Spleen (tissue), 11 donors: Measurements from ENCODE around the gene DES. TPM values are rescaled to one million over a fixed set of nuclear protein-coding genes. Genes with fewer than 3 reads are reported as not detected.

Source experiments
- DNase-seq: peaks from one replicate; pipeline ENCODE4 v3.0.0-alpha.2; 2020
- H3K27ac ChIP-seq, 8 donors: fragments of 200-600 bp; sonication (generic) in 7 of 8; 1 replicate in 4 of 8; 2 replicates in 4 of 8; pipeline versions ENCODE4 v1.5.0 to v1.8.0; 2016 to 2021; ENCODE audit warnings: inconsistent platforms in 4 of 8, mild to moderate bottlenecking in 4 of 8, moderate library complexity in 1 of 8
- H3K27me3 ChIP-seq, 7 donors: fragments of 200-600 bp; sonication (generic) in 6 of 7; replicated peaks in 1 of 7; 1 replicate in 4 of 7; 2 replicates in 3 of 7; pipeline versions ENCODE4 v1.5.0 to v1.8.0; 2016 to 2021; ENCODE audit warnings: inconsistent platforms in 3 of 7, mild to moderate bottlenecking in 1 of 7
- H3K36me3 ChIP-seq, 6 donors: fragments of 200-600 bp; sonication (generic) in 5 of 6; 1 replicate in 4 of 6; 2 replicates in 2 of 6; pipeline versions ENCODE4 v1.5.0 to v1.8.0; 2016 to 2021; ENCODE audit warnings: inconsistent platforms in 2 of 6
- H3K4me1 ChIP-seq, 6 donors: fragments of 200-600 bp; sonication (generic) in 5 of 6; 1 replicate in 3 of 6; 2 replicates in 3 of 6; pipeline versions ENCODE4 v1.5.0 to v1.8.0; 2016 to 2021; ENCODE audit warnings: inconsistent platforms in 3 of 6
- H3K4me3 ChIP-seq, 8 donors: fragments of 200-600 bp; sonication (generic) in 7 of 8; 1 replicate in 4 of 8; 2 replicates in 4 of 8; pipeline versions ENCODE4 v1.5.0 to v1.8.0; 2016 to 2021; ENCODE audit warnings: inconsistent platforms in 4 of 8, mild to moderate bottlenecking in 4 of 8, moderate library complexity in 2 of 8
- H3K9me3 ChIP-seq, 8 donors: fragments of 200-600 bp; sonication (generic) in 7 of 8; 1 replicate in 4 of 8; 2 replicates in 4 of 8; pipeline versions ENCODE4 v1.5.0 to v1.8.0; 2016 to 2021; ENCODE audit warnings: inconsistent platforms in 4 of 8
- POLR2A ChIP-seq, 3 donors: fragments of 450-650 bp; IDR thresholded peaks; one replicate each; pipeline ENCODE4 v1.5.1; 2017; ENCODE audit warnings: antibody characterized with exemption in 3 of 3, mild to moderate bottlenecking in 1 of 3
- POLR2AphosphoS5 ChIP-seq, 3 donors: sonication (generic); formaldehyde crosslinking; IDR thresholded peaks; one replicate each; pipeline ENCODE4 v1.5.1; 2017; ENCODE audit warnings: antibody characterized with exemption in 3 of 3
- WGBS, 5 donors: extraction: QIAGEN DNeasy Blood & Tissue Kit in 3 of 5; methylation state at CpG; one replicate each; pipeline versions ENCODE4 v1.1.5 to v1.1.7; 2013 to 2018; 5-methylcytosine and 5-hydroxymethylcytosine counted together
- intact Hi-C: fragments of 100-400 bp; cut with DNase I; formaldehyde crosslinking; loops from one replicate; pipeline ENCODE4 v1.15.0; 2023; ENCODE audit warnings: low total_unique reads
- polyA plus RNA-seq, 3 donors: library from polyadenylated mRNA; stranded (reverse); fragments of 200-250 nt; gene quantifications; one replicate each; pipeline ENCODE4 v1.2.1, GENCODE V29; 2013
- total RNA-seq, 7 donors: library from RNA; depleted of rRNA in 3 of 7; stranded (reverse); fragments of >200 nt in 3 of 7; fragmentation: NEBNext Ultra II Directional in 4 of 7; extraction: Animal tissue kit (Norgen Biotek cat#: 25700) in 4 of 7; gene quantifications; one replicate each; pipeline versions ENCODE4 v1.1.0 to v1.2.1, GENCODE V29; 2016 to 2021
- TF ChIP-seq, protein P1 (sequence below), 11 experiments: fragments of 200-600 bp in 7 of 11; fragments of 450-650 bp in 4 of 11; sonication (generic) in 4 of 11; IDR thresholded peaks in 8 of 11; conservative IDR thresholded peaks in 3 of 11; 1 replicate in 7 of 11; 2 replicates in 4 of 11; pipeline versions ENCODE4 v1.4.0 to v1.8.0; 2016 to 2021; ENCODE audit warnings: antibody characterized with exemption in 11 of 11, inconsistent platforms in 4 of 11, mild to moderate bottlenecking in 1 of 11
- donor health status: healthy with polysubstance abuse.
- donor health status: DM: no; HTN: no; CAD: no; lungs with moderate emphysema.
- donor health status: DM: no; HTN: no; CAD: no.
- donor health status: Bipolar disorder and iron deficiency.
- donor health status: healthy.
- donor health status: DM: no; HTN: no; CAD: no.
- donor health status: DM: yes; HTN: yes; CAD: no.

Gene DES
- total and polyA plus RNA-seq, 10 donors = 4.3 to 24.7 (median 11.7) TPM

DNA sequence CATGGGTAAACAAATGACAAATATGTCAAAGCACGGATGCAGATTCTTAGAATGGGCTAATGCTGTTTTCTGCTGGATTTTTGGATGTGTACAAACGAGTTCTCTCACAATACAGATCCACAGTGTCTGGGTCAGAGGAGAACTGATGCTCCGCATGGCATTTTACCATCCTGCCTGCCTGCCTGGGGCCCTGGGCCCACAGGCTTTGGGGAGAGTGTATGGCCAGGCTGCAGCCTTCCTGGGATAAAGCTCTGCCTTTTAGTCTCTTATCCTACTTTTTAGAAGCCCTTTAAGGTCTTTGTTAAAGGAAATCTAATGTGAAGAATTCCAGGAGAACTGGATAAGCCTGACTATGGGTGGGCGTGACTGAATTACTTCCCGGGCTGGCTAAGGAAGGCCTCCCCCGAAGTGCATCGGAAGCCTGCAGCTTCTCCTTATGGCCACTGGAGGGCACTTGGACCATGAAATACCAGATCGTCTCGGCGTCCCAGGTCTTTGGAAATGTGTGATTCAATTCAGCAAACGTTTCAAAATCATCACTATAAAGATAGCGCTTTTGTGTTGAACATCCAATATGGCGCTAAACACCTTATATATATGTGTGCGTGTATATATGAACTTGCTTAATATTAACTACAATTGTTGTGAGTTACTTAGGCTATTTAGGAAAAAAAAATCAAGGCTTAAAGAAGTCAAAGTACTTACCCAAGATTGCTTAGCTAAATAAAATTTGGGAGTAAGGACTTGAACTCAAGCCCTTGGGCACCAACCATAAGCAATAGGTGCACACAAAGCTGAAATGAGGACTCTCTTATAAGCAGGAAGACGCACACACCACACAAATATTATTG lies 15.3 kb upstream of the DES start:
- TF ChIP-seq POLR2A (IDR thresholded peaks at IDR 0.05) (no peak), POLR2AphosphoS5 (IDR thresholded peaks at IDR 0.05) (no peak)
- TF ChIP-seq, protein P1, sequence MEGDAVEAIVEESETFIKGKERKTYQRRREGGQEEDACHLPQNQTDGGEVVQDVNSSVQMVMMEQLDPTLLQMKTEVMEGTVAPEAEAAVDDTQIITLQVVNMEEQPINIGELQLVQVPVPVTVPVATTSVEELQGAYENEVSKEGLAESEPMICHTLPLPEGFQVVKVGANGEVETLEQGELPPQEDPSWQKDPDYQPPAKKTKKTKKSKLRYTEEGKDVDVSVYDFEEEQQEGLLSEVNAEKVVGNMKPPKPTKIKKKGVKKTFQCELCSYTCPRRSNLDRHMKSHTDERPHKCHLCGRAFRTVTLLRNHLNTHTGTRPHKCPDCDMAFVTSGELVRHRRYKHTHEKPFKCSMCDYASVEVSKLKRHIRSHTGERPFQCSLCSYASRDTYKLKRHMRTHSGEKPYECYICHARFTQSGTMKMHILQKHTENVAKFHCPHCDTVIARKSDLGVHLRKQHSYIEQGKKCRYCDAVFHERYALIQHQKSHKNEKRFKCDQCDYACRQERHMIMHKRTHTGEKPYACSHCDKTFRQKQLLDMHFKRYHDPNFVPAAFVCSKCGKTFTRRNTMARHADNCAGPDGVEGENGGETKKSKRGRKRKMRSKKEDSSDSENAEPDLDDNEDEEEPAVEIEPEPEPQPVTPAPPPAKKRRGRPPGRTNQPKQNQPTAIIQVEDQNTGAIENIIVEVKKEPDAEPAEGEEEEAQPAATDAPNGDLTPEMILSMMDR (IDR thresholded peaks at IDR 0.05 in 8 of 11, conservative IDR thresholded peaks at IDR 0.05 in 3 of 11) = peak; percentile 72 to 93 (median 87)
- no peak overlapping the region for H3K4me3 ChIP-seq
- H3K27me3 ChIP-seq = peaks cover 0 to 25% (median 0%) of the 10 kb centered on the region in 7 donors
- intact Hi-C loops = loop anchor here (2.0 kb wide), 1 partner anchor 128 kb away; no protein-coding TSS in a partner anchor
- no peak for DNase-seq
- no peaks in the 10 kb centered on the region for H3K36me3 ChIP-seq
- no peak overlapping the region for H3K27ac ChIP-seq
- H3K4me1 ChIP-seq = peaks cover 0 to 14% (median 7%) of the 10 kb centered on the region in 6 donors
- H3K9me3 ChIP-seq = no peaks in the 10 kb centered on the region
- WGBS, 5 donors = 20 to 22% (median 21%) methylated on average over 15 of the region's 15 CpGs

DNA sequence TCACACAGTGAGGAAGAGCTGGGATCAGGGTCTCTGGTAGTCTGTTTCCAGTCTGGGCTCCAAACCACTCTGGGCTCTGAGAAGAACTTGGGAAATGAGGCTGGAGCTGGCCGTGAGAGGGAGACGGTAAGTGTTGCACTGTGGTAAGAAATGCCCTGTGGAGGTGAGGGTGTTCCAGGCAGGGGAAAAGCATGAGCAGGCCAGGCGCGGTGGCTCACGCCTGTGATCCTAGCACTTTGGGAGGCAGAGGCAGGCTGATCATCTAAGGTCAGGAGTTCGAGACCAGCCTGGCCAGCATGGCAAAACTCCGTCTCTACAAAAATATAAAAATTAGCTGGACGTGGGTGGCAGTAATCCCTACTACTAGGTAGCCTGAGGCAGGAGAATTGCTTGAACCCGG lies 14.3 kb upstream of the DES start:
- Histone ChIP-seq H3K4me3 (no peak overlapping the region), H3K9me3 (no peaks in the 10 kb centered on the region), H3K27ac (no peak overlapping the region), H3K36me3 (no peaks in the 10 kb centered on the region), H3K4me1 (peaks cover 0 to 14% (median 7%) of the 10 kb centered on the region in 6 donors), H3K27me3 (peaks cover 0 to 29% (median 0%) of the 10 kb centered on the region in 7 donors)
- no peak for DNase-seq
- WGBS, 5 donors = 79 to 96% (median 86%) methylated on average over 9 of the region's 9 CpGs
- intact Hi-C loops = loop anchor here (2.0 kb wide), 1 partner anchor 127 kb away; no protein-coding TSS in a partner anchor
- no peak for TF ChIP-seq POLR2AphosphoS5 (IDR thresholded peaks at IDR 0.05)
- TF ChIP-seq, protein P1 (IDR thresholded peaks at IDR 0.05 in 8 of 11, conservative IDR thresholded peaks at IDR 0.05 in 3 of 11) = no peak
- no peak for TF ChIP-seq POLR2A (IDR thresholded peaks at IDR 0.05)

DNA sequence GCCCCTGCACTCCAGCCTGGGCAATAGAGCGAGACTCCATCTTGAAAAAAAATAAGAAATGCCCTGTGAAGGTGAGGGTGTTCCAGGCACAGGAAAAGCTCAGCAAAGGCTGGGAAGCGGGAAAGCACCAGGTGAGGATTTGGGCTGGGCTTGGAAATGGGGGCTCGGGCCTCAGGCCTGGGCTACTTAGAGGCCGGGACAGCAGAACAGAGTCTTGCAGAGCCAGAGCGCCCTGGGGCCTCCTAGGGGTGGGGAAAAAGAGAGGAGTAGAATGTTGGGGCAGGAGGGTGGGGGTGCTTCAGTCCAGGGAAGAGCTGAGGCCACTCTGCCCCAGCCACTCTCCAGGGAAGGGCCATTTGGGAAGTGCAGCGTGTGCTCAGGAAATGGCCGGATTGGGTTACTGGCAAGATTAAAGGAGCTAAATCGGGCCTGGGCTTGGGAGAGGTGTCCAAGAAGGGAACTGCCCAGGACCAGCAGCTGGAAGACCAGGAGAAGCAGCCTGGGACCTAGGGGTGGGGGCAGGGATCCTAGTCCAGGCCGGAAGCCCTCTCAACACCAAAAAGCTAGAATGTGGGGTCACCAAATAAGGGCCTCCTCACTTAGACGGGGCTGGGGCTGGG lies 13.8 kb upstream of the DES start:
- Histone ChIP-seq H3K9me3 (no peaks in the 10 kb centered on the region), H3K4me1 (peaks cover 0 to 14% (median 7%) of the 10 kb centered on the region in 6 donors), H3K36me3 (no peaks in the 10 kb centered on the region), H3K4me3 (no peak overlapping the region), H3K27ac (no peak overlapping the region), H3K27me3 (peaks cover 0 to 32% (median 0%) of the 10 kb centered on the region in 7 donors)
- no peak for DNase-seq
- intact Hi-C loops = no loop called here
- TF ChIP-seq POLR2AphosphoS5 (IDR thresholded peaks at IDR 0.05) = no peak
- TF ChIP-seq POLR2A (IDR thresholded peaks at IDR 0.05) = no peak
- TF ChIP-seq, protein P1 (IDR thresholded peaks at IDR 0.05 in 8 of 11, conservative IDR thresholded peaks at IDR 0.05 in 3 of 11) = no peak
- 73 to 88% (median 83%) methylated on average over 10 of the region's 10 CpGs for WGBS, 5 donors

DNA sequence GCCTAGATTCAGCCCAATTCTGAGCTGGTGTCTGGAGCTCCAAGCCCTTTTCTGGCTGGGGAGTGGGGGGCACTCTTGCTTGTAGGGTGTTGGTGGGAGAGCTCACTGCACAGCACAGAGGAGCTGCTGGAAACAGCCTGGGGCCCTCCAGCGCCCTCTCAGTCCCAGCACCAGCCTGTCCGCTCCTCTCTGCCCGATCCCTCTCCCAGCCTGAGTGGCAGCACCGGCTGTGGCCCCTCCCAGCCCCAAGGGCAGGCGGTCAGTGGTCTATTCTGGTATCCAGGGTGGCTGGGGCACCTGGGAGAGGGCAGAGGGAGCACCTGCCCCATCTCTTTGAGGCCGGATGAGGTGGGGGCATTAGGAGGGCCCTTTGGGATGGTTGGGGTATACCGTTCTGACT lies 13.2 kb upstream of the DES start:
- 77 to 88% (median 82%) methylated on average over 5 to 7 of the region's 7 CpGs for WGBS, 5 donors
- intact Hi-C loops = no loop called here
- no peak for DNase-seq

More for the DNA sequence above, 13.2 kb upstream of the DES start:
- no peaks in the 10 kb centered on the region for H3K36me3 ChIP-seq
- TF ChIP-seq, protein P1 (IDR thresholded peaks at IDR 0.05 in 8 of 11, conservative IDR thresholded peaks at IDR 0.05 in 3 of 11) = no peak
- TF ChIP-seq POLR2AphosphoS5 (IDR thresholded peaks at IDR 0.05) (no peak), POLR2A (IDR thresholded peaks at IDR 0.05) (no peak)
- no peak overlapping the region for H3K27ac ChIP-seq
- H3K9me3 ChIP-seq = no peaks in the 10 kb centered on the region
- peaks cover 0 to 38% (median 0%) of the 10 kb centered on the region in 7 donors for H3K27me3 ChIP-seq
- no peak overlapping the region for H3K4me3 ChIP-seq
- H3K4me1 ChIP-seq = peaks cover 0 to 14% (median 7%) of the 10 kb centered on the region in 6 donors
